ENCODE measurements around the gene NADK.

NADK gene

GRCh38 chr1:1777950-1778662 lies at the start of gene NADK:
Gene NADK, minus strand, starts transcription at chr1:1778470. Its CDS starts 13,064 bp downstream, at chr1:1765406.
- peak; percentile 71 for DNase-seq (ENCODE audit: low read depth)

GRCh38 chr1:1827089-1827848 lies 49.0 kb upstream of the NADK start:
- DNase-seq (ENCODE audit: low read depth): no peak

- no peak for DNase-seq (ENCODE audit: low read depth)
These were observed 48.3 kb upstream of the NADK start for GRCh38 chr1:1826356-1827088.

- DNase-seq (ENCODE audit: low read depth): no peak
These were observed 46.9 kb upstream of the NADK start for GRCh38 chr1:1825217-1825616.

- no peak for DNase-seq (ENCODE audit: low read depth)
These were observed 41.5 kb upstream of the NADK start for GRCh38 chr1:1819762-1820161.

GRCh38 chr1:1817221-1817620 lies 39.0 kb upstream of the NADK start:
- no peak for DNase-seq (ENCODE audit: low read depth)

- no peak for DNase-seq (ENCODE audit: low read depth)
These were observed 37.5 kb upstream of the NADK start for GRCh38 chr1:1815606-1816281.

- no peak for DNase-seq (ENCODE audit: low read depth)
These were observed 31.2 kb upstream of the NADK start for GRCh38 chr1:1809489-1809888.

GRCh38 chr1:1808206-1808605 lies 29.9 kb upstream of the NADK start:
- DNase-seq (ENCODE audit: low read depth): no peak

- DNase-seq (ENCODE audit: low read depth): no peak
These were observed 28.6 kb upstream of the NADK start for GRCh38 chr1:1806890-1807289.

GRCh38 chr1:1804301-1804700 lies 26.0 kb upstream of the NADK start:
- DNase-seq (ENCODE audit: low read depth): no peak

- no peak for DNase-seq (ENCODE audit: low read depth)
These were observed 24.6 kb upstream of the NADK start for GRCh38 chr1:1802871-1803270.

- DNase-seq (ENCODE audit: low read depth): no peak
These were observed 21.4 kb upstream of the NADK start for GRCh38 chr1:1799716-1800115.

GRCh38 chr1:1797731-1798341 lies 19.6 kb upstream of the NADK start:
- DNase-seq (ENCODE audit: low read depth): no peak

- no peak for DNase-seq (ENCODE audit: low read depth)
These were observed 18.2 kb upstream of the NADK start for GRCh38 chr1:1796466-1796865.

- DNase-seq (ENCODE audit: low read depth): no peak
These were observed 16.7 kb upstream of the NADK start for GRCh38 chr1:1794999-1795398.

GRCh38 chr1:1793481-1794244 lies 15.4 kb upstream of the NADK start:
- DNase-seq (ENCODE audit: low read depth): no peak

- DNase-seq (ENCODE audit: low read depth): no peak
These were observed 10.6 kb upstream of the NADK start for GRCh38 chr1:1788646-1789431.

- DNase-seq (ENCODE audit: low read depth): no peak
These were observed 9.9 kb upstream of the NADK start for GRCh38 chr1:1788136-1788535.

Measured in stimulated activated CD8-positive, alpha-beta memory T cell treated with anti-CD3 and anti-CD28 coated beads, Interleukin-12 subunit alpha, Interleukin-12 subunit beta, amount 100 ng/mL, for 4 hours (primary cell).